WTC11 (cell line): ENCODE results near the gene AKR1C2.

Experiments
- ATF3 ChIP-seq: sonication (generic); formaldehyde crosslinking; conservative IDR thresholded peaks from 2 replicates; pipeline ENCODE4 v1.8.1; 2022; ENCODE audit warnings: mild to moderate bottlenecking, missing genetic modification reagents
- CTCF ChIP-seq: fragments of 200-600 bp; IDR thresholded peaks from 2 replicates; pipeline ENCODE4 v1.8.0; 2022; ENCODE audit warnings: antibody characterized with exemption
- ESRRA ChIP-seq: sonication (generic); formaldehyde crosslinking; IDR thresholded peaks from 2 replicates; pipeline ENCODE4 v1.8.1; 2022; ENCODE audit warnings: mild to moderate bottlenecking, missing genetic modification reagents, borderline replicate concordance
- ETV6 ChIP-seq: sonication (generic); formaldehyde crosslinking; IDR thresholded peaks from 2 replicates; pipeline ENCODE4 v1.8.1; 2022; ENCODE audit warnings: mild to moderate bottlenecking, missing genetic modification reagents
- MAX ChIP-seq: sonication (generic); formaldehyde crosslinking; IDR thresholded peaks from 2 replicates; pipeline ENCODE4 v1.8.0; 2022; ENCODE audit warnings: mild to moderate bottlenecking, missing genetic modification reagents
- RELA ChIP-seq: sonication (generic); formaldehyde crosslinking; IDR thresholded peaks from 2 replicates; pipeline ENCODE4 v1.8.1; 2022; ENCODE audit warnings: missing genetic modification reagents, mild to moderate bottlenecking, borderline replicate concordance
- SOX15 ChIP-seq: fragments of 250-450 bp; sonication (Bioruptor Pico); IDR thresholded peaks from 2 replicates; pipeline ENCODE4 v1.9.0; 2021; ENCODE audit warnings: mild to moderate bottlenecking
- USF2 ChIP-seq: sonication (generic); formaldehyde crosslinking; IDR thresholded peaks from 2 replicates; pipeline ENCODE4 v1.8.1; 2023; ENCODE audit warnings: mild to moderate bottlenecking, missing genetic modification reagents, moderate library complexity

- TF ChIP-seq ATF3 (CRISPR knock-in tag) (no peak), MAX (CRISPR knock-in tag) (no peak), ETV6 (CRISPR knock-in tag) (no peak), RELA (CRISPR knock-in tag) (no peak), SOX15 (CRISPR knock-in tag) (no peak), USF2 (CRISPR knock-in tag) (no peak), CTCF (no peak), ESRRA (CRISPR knock-in tag) (no peak)
These were observed 57.6 kb downstream of the AKR1C2 start for GRCh38 chr10:4945766-4946717.
